K562 (cell line): ENCODE measurements around the gene FILIP1. TPM values are rescaled to one million over a fixed set of nuclear protein-coding genes. Genes with fewer than 3 reads are reported as not detected.

Experiments used
- ATAC-seq: fragments of 200-7000 bp; cut with Tn5 transposase; 3 replicates; pipeline ENCODE4 v1.9.1; 2020; ENCODE audit warnings: moderate library complexity
- BruUV-seq: library from RNA; stranded (reverse); fragments of 400-500 nt; replicated peaks from 2 replicates; lab custom pipeline; 2021; lab: Mats Ljungman, UMichigan
- CTCF ChIA-PET: fragments of 300-600 bp; formaldehyde crosslinking; extraction: SDS; loops from one replicate; lab custom pipeline; 2021; ENCODE audit warnings: low intra/inter-chr PET ratio; lab: Yijun Ruan, JAX
- POLR2A ChIA-PET: fragments of 300-600, 350-650 bp; sonication (Branson Sonifier 250); formaldehyde crosslinking; extraction: SDS; loops from one replicate; lab custom pipeline; 2021; ENCODE audit warnings: antibody characterized with exemption, inconsistent platforms; lab: Yijun Ruan, JAX
- DNase-seq, 4 experiments: peaks; one replicate each; pipeline versions ENCODE4 v3.0.0 to v3.0.0-alpha.2; 2011 to 2018; ENCODE audit warnings: low spot score in 3 of 4, mixed read lengths in 3 of 4; ENCODE audit errors: extremely low read depth in 1 of 4
- FAIRE-seq: peaks from 2 replicates; lab custom pipeline; 2011; peaks lifted over from hg19 to GRCh38; lab: Jason Lieb, UNC
- H2AFZ ChIP-seq: 2 replicates; pipeline ENCODE4 v1.6.0; 2011; ENCODE audit warnings: low read depth, low read length, control low read depth, inconsistent platforms
- H3K27ac ChIP-seq: fragments of 200-600 bp; 3 replicates; pipeline ENCODE4 v1.8.0; 2011; ENCODE audit warnings: low read depth, mild to moderate bottlenecking, control low read depth, inconsistent platforms, low read length, moderate library complexity, mixed read lengths; ENCODE audit errors: extremely low read depth
- H3K27me3 ChIP-seq, 2 experiments: fragments of 300-600 bp in 1 of 2; 2 replicates in 1 of 2; 3 replicates in 1 of 2; pipeline versions ENCODE4 v1.6.0 to v1.8.0; 2011; ENCODE audit warnings: inconsistent platforms in 2 of 2, low read length in 2 of 2, mild to moderate bottlenecking in 1 of 2, mixed read lengths in 1 of 2, moderate library complexity in 1 of 2; ENCODE audit not compliant: control insufficient read depth in 2 of 2, insufficient read depth in 2 of 2
- H3K36me3 ChIP-seq: fragments of 300-600 bp; 3 replicates; pipeline ENCODE4 v1.8.0; 2011; ENCODE audit warnings: mild to moderate bottlenecking, low read length, inconsistent platforms; ENCODE audit not compliant: control insufficient read depth, insufficient read depth
- H3K4me1 ChIP-seq, 2 experiments: fragments of 200-600 bp in 1 of 2; replicated peaks in 1 of 2; 2 replicates in 1 of 2; 3 replicates in 1 of 2; pipeline versions ENCODE4 v1.5.1 to v1.8.0; 2011; ENCODE audit warnings: inconsistent platforms in 2 of 2, low read length in 2 of 2, mild to moderate bottlenecking in 1 of 2, mixed read lengths in 1 of 2, moderate library complexity in 1 of 2; ENCODE audit not compliant: control insufficient read depth in 2 of 2, insufficient read depth in 2 of 2
- H3K4me2 ChIP-seq: 2 replicates; pipeline ENCODE4 v1.6.1; 2011; ENCODE audit warnings: low read length, control low read depth, inconsistent platforms, mixed read lengths; ENCODE audit not compliant: insufficient read depth
- H3K4me3 ChIP-seq: fragments of 200-600 bp; sonication (generic), shearing (Covaris generic); 2 replicates; pipeline ENCODE4 v1.5.1; 2016; ENCODE audit warnings: control low read depth, inconsistent platforms
- H3K79me2 ChIP-seq: fragments of 200-600 bp; 3 replicates; pipeline ENCODE4 v1.8.0; 2011; ENCODE audit warnings: low read length, inconsistent platforms; ENCODE audit not compliant: control insufficient read depth, insufficient read depth
- H3K9ac ChIP-seq, 2 experiments: 2 replicates each; pipeline versions ENCODE4 v1.6.0 to v1.6.1; 2011; ENCODE audit warnings: low read depth in 2 of 2, low read length in 2 of 2, control low read depth in 1 of 2, inconsistent platforms in 1 of 2, mild to moderate bottlenecking in 1 of 2, mixed read lengths in 1 of 2; ENCODE audit not compliant: insufficient read depth in 1 of 2
- H3K9me1 ChIP-seq: one replicate; pipeline ENCODE4 v1.6.0; 2011; ENCODE audit warnings: inconsistent platforms, mild to moderate bottlenecking, low read length, moderate library complexity; ENCODE audit not compliant: control insufficient read depth, insufficient read depth
- H3K9me3 ChIP-seq: replicated peaks from 2 replicates; pipeline ENCODE4 v1.5.1; 2011; ENCODE audit warnings: low read depth, low read length, inconsistent platforms; ENCODE audit not compliant: control insufficient read depth, insufficient read depth
- H4K20me1 ChIP-seq: replicated peaks from 2 replicates; pipeline ENCODE4 v1.6.1; 2011; ENCODE audit warnings: low read length, inconsistent platforms, mixed read lengths; ENCODE audit not compliant: control insufficient read depth, insufficient read depth
- EP300 ChIP-seq: IDR thresholded peaks from 2 replicates; pipeline ENCODE4 v1.6.1; 2012; ENCODE audit warnings: low read length, improper control_type of control experiment
- FOSL1 ChIP-seq: fragments of 200-800 bp; sonication (Bioruptor generic); conservative IDR thresholded peaks from 2 replicates; pipeline ENCODE4 v1.6.1; 2016; ENCODE audit warnings: missing genetic modification characterization, missing compliant biosample characterization
- FOXO4 ChIP-seq: fragments of 450-650 bp; formaldehyde crosslinking; IDR thresholded peaks from 2 replicates; pipeline ENCODE4 v1.4.0; 2020; ENCODE audit warnings: mild to moderate bottlenecking, moderate library complexity
- HDAC6 ChIP-seq: IDR thresholded peaks from 2 replicates; pipeline ENCODE4 v1.6.1; 2012; ENCODE audit warnings: low read depth, mild to moderate bottlenecking, control low read depth, inconsistent platforms, low read length, moderate library complexity
- NCOR1 ChIP-seq: fragments of 450-650 bp; IDR thresholded peaks from 2 replicates; pipeline ENCODE4 v1.6.1; 2016; ENCODE audit warnings: mild to moderate bottlenecking, moderate library complexity
- POU5F1 ChIP-seq: fragments of 150-350 bp; IDR thresholded peaks from 2 replicates; pipeline ENCODE4 v1.6.1; 2014; ENCODE audit warnings: borderline replicate concordance, low read length, low read depth, mild to moderate bottlenecking; ENCODE audit not compliant: partially characterized antibody
- SAFB ChIP-seq: fragments of 200-400 bp; formaldehyde crosslinking; IDR thresholded peaks from 2 replicates; pipeline ENCODE4 v1.6.1; 2017; ENCODE audit warnings: low read depth, low read length, borderline replicate concordance
- TAF1 ChIP-seq: IDR thresholded peaks from 2 replicates; pipeline ENCODE4 v1.6.1; 2011; ENCODE audit warnings: mild to moderate bottlenecking, low read length, moderate library complexity; ENCODE audit not compliant: insufficient read depth, control insufficient read depth, severe bottlenecking; ENCODE audit errors: extremely low read depth
- TGIF2 ChIP-seq: sonication (generic); formaldehyde crosslinking; IDR thresholded peaks from 2 replicates; pipeline ENCODE4 v1.8.1; 2022; ENCODE audit warnings: mild to moderate bottlenecking, missing genetic modification reagents, moderate library complexity
- ZNF311 ChIP-seq: fragments of 250-450 bp; sonication (Bioruptor Pico); IDR thresholded peaks from 2 replicates; pipeline ENCODE4 v1.4.0; 2020; ENCODE audit warnings: mild to moderate bottlenecking, moderate library complexity
- ZNF695 ChIP-seq: fragments of 450-650 bp; formaldehyde crosslinking; IDR thresholded peaks from 2 replicates; pipeline ENCODE4 v1.4.0; 2020; ENCODE audit warnings: mild to moderate bottlenecking, moderate library complexity
- ZNF766 ChIP-seq: fragments of 200-800 bp; sonication (Bioruptor generic); conservative IDR thresholded peaks from 2 replicates; pipeline ENCODE4 v1.6.1; 2016; ENCODE audit warnings: missing genetic modification characterization, missing compliant biosample characterization
- ZNF778 ChIP-seq: fragments of 450-650 bp; formaldehyde crosslinking; IDR thresholded peaks from 2 replicates; pipeline ENCODE4 v1.4.0; 2020; ENCODE audit warnings: mild to moderate bottlenecking, moderate library complexity
- ZNF830 ChIP-seq: fragments of 250-450 bp; sonication (Bioruptor Pico); IDR thresholded peaks from 2 replicates; pipeline ENCODE4 v1.5.0; 2021; ENCODE audit warnings: mild to moderate bottlenecking
- WGBS: fragments of 100-300 bp; shearing (Covaris generic); methylation state at CpG from one replicate; pipeline ENCODE4 v1.1.6; 2016; ENCODE audit warnings: low coverage, mixed read lengths; ENCODE audit not compliant: insufficient coverage; ENCODE audit errors: missing lambda C conversion rate; 5-methylcytosine and 5-hydroxymethylcytosine counted together
- in situ Hi-C: fragments of 300-500 bp; cut with MboI; formaldehyde crosslinking; loops from 4 replicates; pipeline ENCODE4 v1.15.0; 2018; ENCODE audit warnings: inconsistent platforms, mixed read lengths
- intact Hi-C: fragments of 100-400 bp; cut with micrococcal nuclease; formaldehyde crosslinking; loops from 2 replicates; pipeline ENCODE4 v1.14.2; 2022
- polyA plus RNA-seq, 8 experiments: library from polyadenylated mRNA; depleted of rRNA in 4 of 8; stranded (reverse) in 5 of 8; unstranded in 3 of 8; fragments of >200 nt; fragmentation: Nextera tagmentation in 2 of 8; fragmentation: Illumina TruSeq in 1 of 8; extraction: Ambion mirVana in 2 of 8; extraction: Trizol in 1 of 8; gene quantifications; 2 replicates each; pipeline versions ENCODE4 v1.2.1 to v1.2.3, GENCODE V29; 2011 to 2014; ENCODE audit warnings: inconsistent platforms in 1 of 8, missing spikeins in 1 of 8
- total RNA-seq, 7 experiments: library from RNA; depleted of rRNA in 6 of 7; stranded (reverse); fragments of >200 nt in 6 of 7; fragmentation: Illumina TruSeq in 2 of 7; extraction: Trizol in 2 of 7; gene quantifications; 2 replicates each; pipeline versions ENCODE4 v1.2.1 to v1.2.3, GENCODE V29; 2011 to 2021; ENCODE audit warnings: low replicate concordance in 1 of 7
- TF ChIP-seq, protein P1 (sequence below), 2 experiments: fragments of 450-650 bp in 1 of 2; IDR thresholded peaks; 2 replicates each; pipeline ENCODE4 v1.6.1; 2011 to 2017; ENCODE audit warnings: low read depth in 2 of 2, antibody characterized with exemption in 1 of 2, borderline replicate concordance in 1 of 2, low read length in 1 of 2, mild to moderate bottlenecking in 1 of 2, mixed read lengths in 1 of 2; ENCODE audit not compliant: control insufficient read depth in 1 of 2

FILIP1 gene
- total and polyA plus RNA-seq, 9 of the 15 experiments (the other 6 are each of a cell fraction or from before 2014, with no cell fraction given), result 0.03 to 0.25 (median 0.10) TPM; not detected in 1

- in situ Hi-C loops (no loop called here), intact Hi-C loops (no loop called here)
- CTCF ChIA-PET, result no interaction called here
Observed at GRCh38 chr6:75381877-75382633, 111.5 kb downstream of the FILIP1 start.

More at GRCh38 chr6:75381877-75382633, 111.5 kb downstream of the FILIP1 start:
- no peaks in the 10 kb centered on the region for H3K9me3 ChIP-seq
- no peaks in the 10 kb centered on the region for H3K9me1 ChIP-seq
- no peak overlapping the region for H3K4me2 ChIP-seq
- ATAC-seq (no peak), FAIRE-seq (no peak), DNase-seq (no peak)
- H3K27me3 ChIP-seq, result no peaks in the 10 kb centered on the region
- H3K4me1 ChIP-seq, result no peaks in the 10 kb centered on the region
- no peak overlapping the region for H3K9ac ChIP-seq
- POLR2A ChIA-PET, result interaction anchor here (0.7 kb wide), 1 partner anchor 45 kb away, joined by 3 read pairs; no protein-coding TSS in a partner anchor
- TF ChIP-seq TAF1 (no peak), ZNF766 (CRISPR knock-in tag) (no peak), ZNF778 (CRISPR knock-in tag) (no peak), ZNF311 (CRISPR knock-in tag) (no peak), POU5F1 (no peak), EP300 (no peak), HDAC6 (no peak), FOSL1 (tag) (no peak), ZNF830 (CRISPR knock-in tag) (no peak), TGIF2 (CRISPR knock-in tag) (no peak), SAFB (no peak), NCOR1 (no peak), ZNF695 (CRISPR knock-in tag) (no peak), FOXO4 (CRISPR knock-in tag) (no peak)
- TF ChIP-seq, protein P1, sequence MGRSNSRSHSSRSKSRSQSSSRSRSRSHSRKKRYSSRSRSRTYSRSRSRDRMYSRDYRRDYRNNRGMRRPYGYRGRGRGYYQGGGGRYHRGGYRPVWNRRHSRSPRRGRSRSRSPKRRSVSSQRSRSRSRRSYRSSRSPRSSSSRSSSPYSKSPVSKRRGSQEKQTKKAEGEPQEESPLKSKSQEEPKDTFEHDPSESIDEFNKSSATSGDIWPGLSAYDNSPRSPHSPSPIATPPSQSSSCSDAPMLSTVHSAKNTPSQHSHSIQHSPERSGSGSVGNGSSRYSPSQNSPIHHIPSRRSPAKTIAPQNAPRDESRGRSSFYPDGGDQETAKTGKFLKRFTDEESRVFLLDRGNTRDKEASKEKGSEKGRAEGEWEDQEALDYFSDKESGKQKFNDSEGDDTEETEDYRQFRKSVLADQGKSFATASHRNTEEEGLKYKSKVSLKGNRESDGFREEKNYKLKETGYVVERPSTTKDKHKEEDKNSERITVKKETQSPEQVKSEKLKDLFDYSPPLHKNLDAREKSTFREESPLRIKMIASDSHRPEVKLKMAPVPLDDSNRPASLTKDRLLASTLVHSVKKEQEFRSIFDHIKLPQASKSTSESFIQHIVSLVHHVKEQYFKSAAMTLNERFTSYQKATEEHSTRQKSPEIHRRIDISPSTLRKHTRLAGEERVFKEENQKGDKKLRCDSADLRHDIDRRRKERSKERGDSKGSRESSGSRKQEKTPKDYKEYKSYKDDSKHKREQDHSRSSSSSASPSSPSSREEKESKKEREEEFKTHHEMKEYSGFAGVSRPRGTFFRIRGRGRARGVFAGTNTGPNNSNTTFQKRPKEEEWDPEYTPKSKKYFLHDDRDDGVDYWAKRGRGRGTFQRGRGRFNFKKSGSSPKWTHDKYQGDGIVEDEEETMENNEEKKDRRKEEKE (IDR thresholded peaks at IDR 0.05; ENCODE audit: borderline replicate concordance in 1 of 2, control insufficient read depth in 1 of 2, low read depth in 2 of 2, low read length in 1 of 2), result no peak
- no peaks in the 10 kb centered on the region for H3K36me3 ChIP-seq
- H3K4me3 ChIP-seq, result no peak overlapping the region
- WGBS, result 6% methylated on average over 2 of the region's 2 CpGs
- no peak overlapping the region for H3K27ac ChIP-seq
- BruUV-seq, result no TSS peak
- H2AFZ ChIP-seq, result no peak overlapping the region
- no peaks in the 10 kb centered on the region for H4K20me1 ChIP-seq
- H3K79me2 ChIP-seq, result no peaks in the 10 kb centered on the region
